ENCODE results near the gene MYOF. TPM values are rescaled to one million over a fixed set of nuclear protein-coding genes. Genes with fewer than 3 reads are reported as not detected.

Gene MYOF
- total and polyA plus RNA-seq, 9 of the 15 experiments (the other 6 are each of a cell fraction or from before 2014, with no cell fraction given), result 0.06 to 0.27 TPM; not detected in 7

DNA sequence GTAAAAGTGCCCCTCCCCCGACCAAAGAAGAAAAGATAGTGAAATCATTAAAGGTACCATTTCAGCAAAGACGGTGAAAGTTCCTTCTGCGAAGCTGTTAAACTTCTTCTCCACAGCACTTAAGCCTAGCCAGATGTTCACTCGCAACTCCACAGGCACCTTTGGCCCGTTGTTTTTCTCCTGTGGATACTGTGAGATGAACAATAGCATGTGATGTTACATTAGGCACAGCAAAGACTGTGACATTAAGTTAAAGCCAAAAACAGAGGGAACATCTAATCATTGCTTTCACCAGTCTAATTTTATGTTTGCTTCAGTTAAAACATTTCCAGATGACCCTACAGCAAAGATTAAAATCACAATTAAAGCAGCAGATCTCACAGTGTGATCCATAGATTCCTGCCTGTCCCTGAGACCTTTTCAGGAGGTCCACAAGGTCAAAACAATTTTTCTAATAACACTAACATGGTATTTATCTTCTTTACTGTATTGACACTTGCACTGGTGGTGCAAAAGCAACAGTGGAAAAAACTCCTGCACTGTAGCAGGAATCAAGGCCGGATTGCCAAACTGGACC lies 112.5 kb downstream of the MYOF start:
- in situ Hi-C loops (cut with MboI), result no loop called here
- H2AFZ ChIP-seq (ENCODE audit: low read depth, low read length), result no peak overlapping the region
- H4K20me1 ChIP-seq (replicated peaks; ENCODE audit: control insufficient read depth, insufficient read depth, low read length), result no peaks in the 10 kb centered on the region
- ChIA-PET POLR2A (no interaction called here), CTCF (ENCODE audit: low intra/inter-chr PET ratio) (interaction anchor here (0.6 kb wide), 1 partner anchor 292 kb away, joined by 7 read pairs; no protein-coding TSS in a partner anchor)
- no peaks in the 10 kb centered on the region for H3K9me1 ChIP-seq (ENCODE audit: control insufficient read depth, insufficient read depth, low read length)
- intact Hi-C loops (cut with micrococcal nuclease), result loop anchor here (10.0 kb wide), 1 partner anchor 305 kb away; no protein-coding TSS in a partner anchor
- no peak overlapping the region for H3K9ac ChIP-seq (ENCODE audit: insufficient read depth in 1 of 2, low read depth in 2 of 2, low read length in 2 of 2)
- no TSS peak for BruUV-seq (replicated peaks)
- no peaks in the 10 kb centered on the region for H3K4me1 ChIP-seq (replicated peaks in 1 of 2; ENCODE audit: control insufficient read depth in 2 of 2, insufficient read depth in 2 of 2, low read length in 2 of 2)
- H3K4me3 ChIP-seq, result no peak overlapping the region
- WGBS (ENCODE audit: insufficient coverage, low coverage, missing lambda C conversion rate), result 1% methylated on average over 6 of the region's 6 CpGs
- ATAC-seq (no peak), DNase-seq (ENCODE audit: extremely low read depth in 1 of 4, low spot score in 3 of 4) (no peak), FAIRE-seq (no peak)
- no peaks in the 10 kb centered on the region for H3K79me2 ChIP-seq (ENCODE audit: control insufficient read depth, insufficient read depth, low read length)
- peaks cover 0 to 4% of the 10 kb centered on the region in 2 experiments; a peak in 2 of 5 replicates for H3K27me3 ChIP-seq (ENCODE audit: control insufficient read depth in 2 of 2, insufficient read depth in 2 of 2, low read length in 2 of 2)
- H3K27ac ChIP-seq (ENCODE audit: extremely low read depth, low read depth, low read length), result no peak overlapping the region
- no peaks in the 10 kb centered on the region for H3K9me3 ChIP-seq (replicated peaks; ENCODE audit: control insufficient read depth, insufficient read depth, low read depth, low read length)
- no peaks in the 10 kb centered on the region for H3K36me3 ChIP-seq (ENCODE audit: control insufficient read depth, insufficient read depth, low read length)
- H3K4me2 ChIP-seq (ENCODE audit: insufficient read depth, low read length), result no peak overlapping the region
- no peak for TF ChIP-seq MTF1 (CRISPR knock-in tag; IDR thresholded peaks at IDR 0.05; ENCODE audit: borderline replicate concordance)
- TF ChIP-seq CXXC5 (CRISPR knock-in tag; IDR thresholded peaks at IDR 0.05), result no peak
- no peak for TF ChIP-seq MAFF (IDR thresholded peaks at IDR 0.05; ENCODE audit: low read length)
- no peak for TF ChIP-seq ZNF507 (tag; conservative IDR thresholded peaks at IDR 0.05)
- no peak for TF ChIP-seq FUS (optimal IDR thresholded peaks at IDR 0.05; ENCODE audit: low read depth, low read length)
- TF ChIP-seq SLC30A9 (CRISPR knock-in tag; IDR thresholded peaks at IDR 0.05), result no peak
- TF ChIP-seq HLTF (IDR thresholded peaks at IDR 0.05), result no peak
- no peak for TF ChIP-seq TARDBP (IDR thresholded peaks at IDR 0.05)
- TF ChIP-seq, protein P1, sequence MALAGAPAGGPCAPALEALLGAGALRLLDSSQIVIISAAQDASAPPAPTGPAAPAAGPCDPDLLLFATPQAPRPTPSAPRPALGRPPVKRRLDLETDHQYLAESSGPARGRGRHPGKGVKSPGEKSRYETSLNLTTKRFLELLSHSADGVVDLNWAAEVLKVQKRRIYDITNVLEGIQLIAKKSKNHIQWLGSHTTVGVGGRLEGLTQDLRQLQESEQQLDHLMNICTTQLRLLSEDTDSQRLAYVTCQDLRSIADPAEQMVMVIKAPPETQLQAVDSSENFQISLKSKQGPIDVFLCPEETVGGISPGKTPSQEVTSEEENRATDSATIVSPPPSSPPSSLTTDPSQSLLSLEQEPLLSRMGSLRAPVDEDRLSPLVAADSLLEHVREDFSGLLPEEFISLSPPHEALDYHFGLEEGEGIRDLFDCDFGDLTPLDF (CRISPR knock-in tag; IDR thresholded peaks at IDR 0.05), result no peak
- TF ChIP-seq, protein P2, sequence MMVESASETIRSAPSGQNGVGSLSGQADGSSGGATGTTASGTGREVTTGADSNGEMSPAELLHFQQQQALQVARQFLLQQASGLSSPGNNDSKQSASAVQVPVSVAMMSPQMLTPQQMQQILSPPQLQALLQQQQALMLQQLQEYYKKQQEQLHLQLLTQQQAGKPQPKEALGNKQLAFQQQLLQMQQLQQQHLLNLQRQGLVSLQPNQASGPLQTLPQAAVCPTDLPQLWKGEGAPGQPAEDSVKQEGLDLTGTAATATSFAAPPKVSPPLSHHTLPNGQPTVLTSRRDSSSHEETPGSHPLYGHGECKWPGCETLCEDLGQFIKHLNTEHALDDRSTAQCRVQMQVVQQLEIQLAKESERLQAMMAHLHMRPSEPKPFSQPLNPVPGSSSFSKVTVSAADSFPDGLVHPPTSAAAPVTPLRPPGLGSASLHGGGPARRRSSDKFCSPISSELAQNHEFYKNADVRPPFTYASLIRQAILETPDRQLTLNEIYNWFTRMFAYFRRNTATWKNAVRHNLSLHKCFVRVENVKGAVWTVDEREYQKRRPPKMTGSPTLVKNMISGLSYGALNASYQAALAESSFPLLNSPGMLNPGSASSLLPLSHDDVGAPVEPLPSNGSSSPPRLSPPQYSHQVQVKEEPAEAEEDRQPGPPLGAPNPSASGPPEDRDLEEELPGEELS (CRISPR knock-in tag; IDR thresholded peaks at IDR 0.05; ENCODE audit: borderline replicate concordance), result no peak
- no peak for TF ChIP-seq DIDO1 (tag; IDR thresholded peaks at IDR 0.05; ENCODE audit: low read depth)
- TF ChIP-seq, protein P3, sequence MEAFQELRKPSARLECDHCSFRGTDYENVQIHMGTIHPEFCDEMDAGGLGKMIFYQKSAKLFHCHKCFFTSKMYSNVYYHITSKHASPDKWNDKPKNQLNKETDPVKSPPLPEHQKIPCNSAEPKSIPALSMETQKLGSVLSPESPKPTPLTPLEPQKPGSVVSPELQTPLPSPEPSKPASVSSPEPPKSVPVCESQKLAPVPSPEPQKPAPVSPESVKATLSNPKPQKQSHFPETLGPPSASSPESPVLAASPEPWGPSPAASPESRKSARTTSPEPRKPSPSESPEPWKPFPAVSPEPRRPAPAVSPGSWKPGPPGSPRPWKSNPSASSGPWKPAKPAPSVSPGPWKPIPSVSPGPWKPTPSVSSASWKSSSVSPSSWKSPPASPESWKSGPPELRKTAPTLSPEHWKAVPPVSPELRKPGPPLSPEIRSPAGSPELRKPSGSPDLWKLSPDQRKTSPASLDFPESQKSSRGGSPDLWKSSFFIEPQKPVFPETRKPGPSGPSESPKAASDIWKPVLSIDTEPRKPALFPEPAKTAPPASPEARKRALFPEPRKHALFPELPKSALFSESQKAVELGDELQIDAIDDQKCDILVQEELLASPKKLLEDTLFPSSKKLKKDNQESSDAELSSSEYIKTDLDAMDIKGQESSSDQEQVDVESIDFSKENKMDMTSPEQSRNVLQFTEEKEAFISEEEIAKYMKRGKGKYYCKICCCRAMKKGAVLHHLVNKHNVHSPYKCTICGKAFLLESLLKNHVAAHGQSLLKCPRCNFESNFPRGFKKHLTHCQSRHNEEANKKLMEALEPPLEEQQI (IDR thresholded peaks at IDR 0.05), result no peak
- TF ChIP-seq, protein P4, sequence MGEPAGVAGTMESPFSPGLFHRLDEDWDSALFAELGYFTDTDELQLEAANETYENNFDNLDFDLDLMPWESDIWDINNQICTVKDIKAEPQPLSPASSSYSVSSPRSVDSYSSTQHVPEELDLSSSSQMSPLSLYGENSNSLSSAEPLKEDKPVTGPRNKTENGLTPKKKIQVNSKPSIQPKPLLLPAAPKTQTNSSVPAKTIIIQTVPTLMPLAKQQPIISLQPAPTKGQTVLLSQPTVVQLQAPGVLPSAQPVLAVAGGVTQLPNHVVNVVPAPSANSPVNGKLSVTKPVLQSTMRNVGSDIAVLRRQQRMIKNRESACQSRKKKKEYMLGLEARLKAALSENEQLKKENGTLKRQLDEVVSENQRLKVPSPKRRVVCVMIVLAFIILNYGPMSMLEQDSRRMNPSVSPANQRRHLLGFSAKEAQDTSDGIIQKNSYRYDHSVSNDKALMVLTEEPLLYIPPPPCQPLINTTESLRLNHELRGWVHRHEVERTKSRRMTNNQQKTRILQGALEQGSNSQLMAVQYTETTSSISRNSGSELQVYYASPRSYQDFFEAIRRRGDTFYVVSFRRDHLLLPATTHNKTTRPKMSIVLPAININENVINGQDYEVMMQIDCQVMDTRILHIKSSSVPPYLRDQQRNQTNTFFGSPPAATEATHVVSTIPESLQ (CRISPR knock-in tag; IDR thresholded peaks at IDR 0.05), result no peak
- TF ChIP-seq, protein P5, sequence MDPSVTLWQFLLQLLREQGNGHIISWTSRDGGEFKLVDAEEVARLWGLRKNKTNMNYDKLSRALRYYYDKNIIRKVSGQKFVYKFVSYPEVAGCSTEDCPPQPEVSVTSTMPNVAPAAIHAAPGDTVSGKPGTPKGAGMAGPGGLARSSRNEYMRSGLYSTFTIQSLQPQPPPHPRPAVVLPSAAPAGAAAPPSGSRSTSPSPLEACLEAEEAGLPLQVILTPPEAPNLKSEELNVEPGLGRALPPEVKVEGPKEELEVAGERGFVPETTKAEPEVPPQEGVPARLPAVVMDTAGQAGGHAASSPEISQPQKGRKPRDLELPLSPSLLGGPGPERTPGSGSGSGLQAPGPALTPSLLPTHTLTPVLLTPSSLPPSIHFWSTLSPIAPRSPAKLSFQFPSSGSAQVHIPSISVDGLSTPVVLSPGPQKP (CRISPR knock-in tag; IDR thresholded peaks at IDR 0.05), result no peak

Data from K562 (cell line).